Activated gamma-delta T cell treated with Interleukin-2 at 50 U/mL for 16 hours (primary cell): Measurements from ENCODE around the gene TCF3.

Source experiments
- DNase-seq: peaks from one replicate; pipeline ENCODE4 v3.0.0-alpha.2; 2020

TCF3 gene

DNA sequence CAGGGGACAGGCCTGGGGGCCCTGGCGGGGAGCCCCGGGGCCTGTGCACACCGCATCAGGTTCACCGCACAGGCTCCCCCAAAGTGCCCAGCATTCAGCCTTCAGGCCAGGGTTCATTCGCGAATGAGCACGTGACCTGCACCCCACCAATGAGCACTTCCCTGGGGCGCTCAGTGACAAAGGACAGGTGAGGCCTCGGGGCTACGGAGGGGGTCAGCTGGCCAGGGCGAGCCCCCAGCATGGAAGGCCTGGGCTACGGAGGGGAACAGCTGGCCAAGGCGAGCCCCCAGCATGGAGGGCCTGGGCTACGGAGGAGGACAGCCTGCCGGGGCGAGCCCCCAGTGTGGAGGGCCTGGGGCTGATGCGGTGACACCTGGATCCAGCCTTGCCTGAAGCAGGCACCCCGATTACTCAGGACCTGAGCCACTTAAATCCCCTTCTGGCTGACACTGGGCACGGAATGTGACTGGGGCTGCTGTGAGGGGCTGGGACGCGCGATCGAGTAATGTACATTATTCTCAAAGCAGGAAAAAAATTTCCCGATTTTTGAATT is 23.1 kb downstream of the TCF3 start:
- DNase-seq = no peak

- DNase-seq = no peak
Measured at GRCh38 chr19:1627194-1627593, 25.2 kb downstream of the TCF3 start.

DNA sequence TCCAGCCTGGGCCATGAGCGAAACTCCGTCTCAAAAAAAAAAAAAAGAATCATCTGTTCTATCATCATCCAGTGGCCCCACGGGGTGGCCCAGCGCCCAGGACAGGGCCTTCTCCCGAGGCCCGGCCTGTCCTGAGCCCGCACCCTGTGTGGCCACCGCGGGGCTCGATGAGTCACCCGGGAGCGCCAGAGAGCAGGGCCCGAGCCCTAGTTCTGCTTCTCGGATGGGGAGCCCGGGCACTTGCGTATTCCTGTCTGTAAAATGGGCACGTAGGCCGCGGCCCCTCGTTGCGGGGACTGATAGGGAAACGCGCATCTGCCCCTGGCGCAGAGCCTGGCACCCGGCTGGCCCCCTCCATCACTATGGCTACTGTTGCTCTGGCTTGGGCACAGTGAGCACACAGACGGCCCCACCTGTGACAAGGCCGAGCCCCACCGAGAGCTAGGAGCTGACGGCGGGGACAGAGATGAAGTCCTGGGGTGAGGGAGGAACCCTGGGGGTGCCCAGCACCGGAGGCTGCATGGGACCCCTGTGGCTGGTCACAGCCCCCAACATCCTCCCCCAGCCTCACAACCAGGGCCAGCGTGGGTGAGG is 25.9 kb downstream of the TCF3 start:
- DNase-seq = no peak

- DNase-seq = peak; percentile 37
Measured at GRCh38 chr19:1624458-1624857, 28.0 kb downstream of the TCF3 start.

GRCh38 chr19:1622541-1622940 is 29.9 kb downstream of the TCF3 start:
- DNase-seq = no peak

DNA sequence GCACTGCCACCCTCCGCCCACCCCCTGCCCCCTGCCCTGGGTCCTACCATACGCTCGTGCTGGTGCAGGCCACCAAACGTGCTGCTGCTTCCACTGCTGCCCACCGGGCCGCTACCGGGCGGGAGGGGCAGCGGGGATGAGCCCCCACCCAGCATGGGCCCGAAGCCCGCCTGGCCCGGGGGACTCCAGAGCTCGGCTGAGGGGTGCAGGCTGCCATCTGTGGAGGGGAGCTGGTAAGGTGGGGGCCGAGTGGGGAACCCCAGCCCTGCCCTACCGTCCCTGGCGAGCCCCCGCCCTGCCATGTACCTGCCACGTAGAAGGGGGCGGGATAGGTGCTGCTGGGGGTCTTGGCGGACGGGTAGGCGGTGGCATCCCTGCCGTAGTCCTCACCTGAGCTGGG is 30.4 kb downstream of the TCF3 start:
- no peak for DNase-seq

DNA sequence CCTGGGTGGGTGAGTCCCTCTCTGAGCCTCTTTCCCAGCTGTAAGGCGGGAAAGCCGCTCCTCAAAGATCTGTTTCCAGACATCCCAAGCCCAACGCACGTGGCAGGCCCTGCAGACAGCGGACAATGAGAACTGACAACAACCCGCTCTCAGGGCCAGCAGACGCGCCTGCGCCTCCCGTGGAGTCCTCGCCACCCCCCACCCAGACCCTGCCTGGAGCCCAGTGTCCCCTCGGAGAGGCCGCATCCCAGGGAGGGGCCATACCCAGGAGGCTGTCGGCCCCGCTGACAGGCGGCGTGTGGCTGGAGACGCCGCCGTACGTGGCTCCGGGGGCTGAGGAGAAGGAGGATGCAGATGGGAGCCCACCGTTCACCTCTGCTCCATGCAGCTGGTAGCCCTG is 30.8 kb downstream of the TCF3 start:
- no peak for DNase-seq

- DNase-seq = no peak
Measured at GRCh38 chr19:1621021-1621420, 31.4 kb downstream of the TCF3 start.

GRCh38 chr19:1620502-1620901 is 31.9 kb downstream of the TCF3 start:
- DNase-seq = no peak

- no peak for DNase-seq
Measured at GRCh38 chr19:1619703-1620102, 32.7 kb downstream of the TCF3 start.

DNA sequence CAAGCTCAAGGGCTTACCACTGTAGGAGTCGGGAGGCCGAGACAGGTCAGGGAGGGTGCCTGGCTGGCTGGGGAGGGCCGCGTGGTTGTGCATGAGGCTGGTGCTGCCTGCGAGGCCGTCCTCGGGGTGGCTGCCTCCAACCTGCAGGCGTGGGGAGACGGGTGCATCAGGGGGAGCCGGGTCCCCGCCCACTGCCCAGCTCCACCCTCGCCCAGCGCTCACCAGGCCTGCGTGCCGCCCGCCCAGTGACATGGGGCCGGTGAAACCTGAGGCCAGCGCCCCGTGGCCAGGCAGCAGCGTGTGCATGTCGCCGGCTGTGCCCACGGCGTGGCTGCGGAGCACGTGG is 33.3 kb downstream of the TCF3 start:
- DNase-seq = no peak

GRCh38 chr19:1618157-1619093 is 34.0 kb downstream of the TCF3 start:
- DNase-seq = no peak

DNA sequence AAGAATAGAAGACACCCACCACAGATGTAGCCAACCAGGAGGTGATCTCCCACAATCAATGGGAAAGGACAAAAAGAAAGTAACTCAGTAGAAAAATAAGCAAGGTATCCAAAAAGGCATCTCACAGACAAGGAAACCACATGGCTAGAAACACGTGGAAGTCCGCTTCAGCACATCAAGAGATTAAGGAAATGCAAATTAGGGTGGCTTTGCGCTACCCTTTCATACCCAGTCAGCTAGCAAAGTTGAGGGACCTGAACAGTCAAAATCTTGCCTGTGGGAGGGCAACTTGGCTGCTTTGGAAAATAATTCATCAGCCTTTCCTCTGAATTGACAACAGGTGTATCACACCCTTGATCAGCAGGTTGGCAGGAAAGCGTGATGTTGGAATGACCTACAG is 35.5 kb downstream of the TCF3 start:
- DNase-seq = no peak

DNA sequence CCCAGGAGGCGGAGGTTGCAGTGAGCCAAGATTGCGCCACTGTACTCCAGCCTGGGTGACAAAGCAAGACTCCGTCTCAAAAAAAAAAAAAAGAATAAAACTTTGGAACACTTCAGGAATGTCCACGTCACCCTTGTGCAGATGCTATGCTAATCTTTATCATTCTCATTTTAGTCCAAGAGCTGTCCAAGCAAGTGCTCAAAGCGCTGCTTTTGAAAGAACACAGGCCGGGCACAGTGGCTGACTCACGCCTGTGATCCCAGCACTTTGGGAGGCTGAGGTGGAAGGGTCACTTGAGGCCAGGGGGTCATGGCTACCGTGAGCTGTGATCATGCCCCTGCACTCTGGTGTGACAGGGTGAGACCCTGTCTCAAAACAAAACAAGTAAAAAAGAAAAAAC is 36.0 kb downstream of the TCF3 start:
- no peak for DNase-seq

DNA sequence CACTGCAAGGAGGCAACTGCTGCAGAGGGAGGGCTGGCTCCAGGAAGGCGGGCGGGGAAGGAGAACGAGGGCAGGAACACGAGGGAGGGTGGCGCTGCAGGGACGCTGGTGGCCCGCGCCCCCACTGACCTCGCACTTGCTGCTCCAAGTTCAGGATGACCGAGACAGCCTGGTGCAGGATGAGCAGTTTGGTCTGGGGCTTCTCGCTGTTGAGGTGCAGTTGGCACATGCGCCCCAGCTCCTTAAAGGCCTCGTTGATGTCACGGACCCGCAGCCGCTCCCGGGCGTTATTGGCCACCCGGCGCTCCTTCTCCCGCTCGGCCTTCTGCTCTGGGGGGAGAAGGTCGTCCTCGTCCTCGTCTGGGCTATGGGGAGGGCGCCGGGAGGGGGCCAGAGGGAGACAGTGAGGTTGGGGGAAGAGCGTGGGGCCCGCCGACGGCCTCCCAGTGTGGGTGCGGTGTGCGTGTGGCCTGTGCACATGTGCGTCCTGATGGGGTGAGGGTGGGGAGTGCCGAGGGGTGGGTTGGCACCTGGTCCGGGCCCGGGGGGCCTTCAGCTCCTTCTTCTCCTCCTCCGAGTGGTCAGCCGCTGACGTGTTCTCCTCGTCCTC is 37.2 kb downstream of the TCF3 start:
- no peak for DNase-seq

- DNase-seq = no peak
Measured at GRCh38 chr19:1613808-1614570, 38.4 kb downstream of the TCF3 start.

GRCh38 chr19:1613146-1613545 is 39.3 kb downstream of the TCF3 start:
- DNase-seq = no peak

DNA sequence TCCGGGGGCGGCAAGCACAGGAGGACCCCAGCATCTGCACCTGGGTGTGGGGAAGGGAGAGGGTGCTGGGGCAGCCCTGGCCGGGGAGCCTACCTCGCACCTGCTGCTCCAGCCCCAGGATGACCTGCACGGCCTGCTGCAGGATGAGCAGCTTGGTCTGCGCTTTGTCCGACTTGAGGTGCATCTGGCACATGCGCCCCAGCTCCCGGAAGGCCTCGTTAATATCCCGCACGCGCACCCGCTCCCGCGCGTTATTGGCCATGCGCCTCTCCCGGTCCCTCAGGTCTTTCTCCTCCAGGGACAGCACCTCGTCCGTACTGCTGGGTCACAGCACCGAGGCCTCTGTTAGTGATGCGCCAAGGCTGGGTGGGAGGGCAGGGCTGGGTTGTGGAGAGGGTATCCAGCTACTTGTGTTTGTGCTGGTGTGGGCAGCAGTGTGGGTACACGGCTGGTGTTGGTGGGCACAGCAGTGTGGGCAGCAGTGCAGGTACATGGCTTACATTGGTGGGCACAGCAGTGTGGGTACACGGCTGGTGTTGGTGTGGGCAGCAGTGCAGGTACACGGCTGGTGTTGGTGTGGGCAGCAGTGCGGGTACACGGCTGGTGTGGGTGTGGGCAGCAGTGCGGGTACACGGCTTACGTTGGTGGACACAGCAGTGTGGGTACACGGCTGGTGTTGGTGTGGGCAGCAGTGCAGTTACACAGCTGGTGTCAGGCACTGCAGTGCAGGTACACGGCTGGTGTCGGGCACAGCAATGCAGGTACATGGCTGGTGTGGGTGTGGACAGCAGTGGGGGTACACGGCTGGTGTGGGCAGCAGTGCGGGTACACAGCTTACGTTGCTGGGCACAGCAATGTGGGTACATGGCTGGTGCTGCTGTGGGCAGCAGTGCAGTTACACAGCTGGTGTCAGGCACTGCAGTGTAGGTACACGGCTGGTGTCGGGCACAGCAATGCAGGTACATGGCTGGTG is 40.0 kb downstream of the TCF3 start:
- DNase-seq = no peak

- no peak for DNase-seq
Measured at GRCh38 chr19:1611353-1611752, 41.1 kb downstream of the TCF3 start.

DNA sequence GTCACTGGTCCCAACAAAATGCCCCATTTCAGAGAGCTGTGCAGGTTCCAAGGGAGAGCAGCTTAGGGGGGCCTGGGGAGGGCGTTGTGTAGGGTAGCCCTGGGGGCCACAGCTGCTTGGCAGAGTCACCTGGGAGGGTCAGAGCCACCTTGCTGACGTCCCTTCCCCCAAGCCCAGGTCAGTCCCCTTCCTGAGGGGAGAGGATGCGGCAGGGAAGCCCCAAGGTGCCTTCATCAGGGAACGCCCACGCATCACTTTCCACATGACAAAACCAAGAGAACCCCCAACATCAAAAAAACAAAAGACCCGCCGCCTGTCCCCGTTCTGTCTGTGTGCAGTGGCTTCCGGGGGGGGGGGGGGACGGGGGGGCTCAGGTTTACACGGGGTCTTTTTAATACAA is 41.8 kb downstream of the TCF3 start:
- DNase-seq = no peak

GRCh38 chr19:1609680-1610474 is 42.5 kb downstream of the TCF3 start:
- no peak for DNase-seq
